GM12892 (cell line): Measurements from ENCODE around the gene IMPG2.

ENCODE experiments used
- POLR2A ChIP-seq: IDR thresholded peaks from 2 replicates; pipeline ENCODE4 v1.6.1; 2011; ENCODE audit warnings: low read depth, low read length, control low read depth
- POLR2AphosphoS5 ChIP-seq: IDR thresholded peaks from 2 replicates; pipeline ENCODE4 v1.6.1; 2011; ENCODE audit warnings: low read depth, low read length, control low read depth

- TF ChIP-seq POLR2AphosphoS5 = no peak
- TF ChIP-seq POLR2A = no peak
Measured at GRCh38 chr3:101244212-101244575, 76.2 kb downstream of the IMPG2 start.
